GM12878 (cell line): ENCODE results near the gene C6orf89.

Experiments used
- BHLHE40 ChIP-seq, 2 experiments: fragments of 450-650 bp in 1 of 2; IDR thresholded peaks; 2 replicates each; pipeline ENCODE4 v1.6.1; 2011 to 2017; ENCODE audit warnings: low read depth in 2 of 2, borderline replicate concordance in 1 of 2, improper control_type of control experiment in 1 of 2, low read length in 1 of 2, mild to moderate bottlenecking in 1 of 2
- CHD4 ChIP-seq: fragments of 200-600 bp; sonication (generic); IDR thresholded peaks from 2 replicates; pipeline ENCODE4 v1.6.1; 2016; ENCODE audit warnings: mild to moderate bottlenecking
- EZH2 ChIP-seq: IDR thresholded peaks from 2 replicates; pipeline ENCODE4 v1.6.1; 2012; ENCODE audit warnings: low read depth, mild to moderate bottlenecking, control low read depth, inconsistent platforms, low read length, borderline replicate concordance; ENCODE audit not compliant: control insufficient read depth
- KDM1A ChIP-seq: fragments of 200-600 bp; sonication (generic); IDR thresholded peaks from 2 replicates; pipeline ENCODE4 v1.6.1; 2016; ENCODE audit warnings: borderline replicate concordance
- PML ChIP-seq: IDR thresholded peaks from 2 replicates; pipeline ENCODE4 v1.6.1; 2012; ENCODE audit warnings: low read length, inconsistent platforms
- POLR2A ChIP-seq: IDR thresholded peaks from 2 replicates; pipeline ENCODE4 v1.6.1; 2011; ENCODE audit warnings: low read depth, mild to moderate bottlenecking, low read length
- TCF3 ChIP-seq: IDR thresholded peaks from 2 replicates; pipeline ENCODE4 v1.6.1; 2012; ENCODE audit warnings: low read depth, mild to moderate bottlenecking, low read length, borderline replicate concordance; ENCODE audit not compliant: insufficient read depth
- YBX1 ChIP-seq: fragments of 450-650 bp; IDR thresholded peaks from 2 replicates; pipeline ENCODE4 v1.6.1; 2016; ENCODE audit warnings: antibody characterized with exemption
- ZNF384 ChIP-seq: IDR thresholded peaks from 2 replicates; pipeline ENCODE4 v1.6.1; 2012; ENCODE audit warnings: low read depth, mild to moderate bottlenecking, low read length, improper control_type of control experiment, borderline replicate concordance
- TF ChIP-seq, protein P1 (sequence below), 3 experiments: IDR thresholded peaks in 2 of 3; conservative IDR thresholded peaks in 1 of 3; 2 replicates each; pipeline ENCODE4 v1.5.1; 2011; ENCODE audit warnings: low read depth in 3 of 3, low read length in 3 of 3, mild to moderate bottlenecking in 3 of 3, control low read depth in 2 of 3, moderate library complexity in 2 of 3, inconsistent platforms in 1 of 3, mixed read lengths in 1 of 3; ENCODE audit not compliant: control insufficient read depth in 2 of 3, insufficient read depth in 1 of 3; ENCODE audit errors: extremely low read depth in 1 of 3
- TF ChIP-seq, protein P2 (sequence below): IDR thresholded peaks from 2 replicates; pipeline ENCODE4 v1.6.1; 2012; ENCODE audit warnings: low read depth, low read length, improper control_type of control experiment

- TF ChIP-seq, protein P1, sequence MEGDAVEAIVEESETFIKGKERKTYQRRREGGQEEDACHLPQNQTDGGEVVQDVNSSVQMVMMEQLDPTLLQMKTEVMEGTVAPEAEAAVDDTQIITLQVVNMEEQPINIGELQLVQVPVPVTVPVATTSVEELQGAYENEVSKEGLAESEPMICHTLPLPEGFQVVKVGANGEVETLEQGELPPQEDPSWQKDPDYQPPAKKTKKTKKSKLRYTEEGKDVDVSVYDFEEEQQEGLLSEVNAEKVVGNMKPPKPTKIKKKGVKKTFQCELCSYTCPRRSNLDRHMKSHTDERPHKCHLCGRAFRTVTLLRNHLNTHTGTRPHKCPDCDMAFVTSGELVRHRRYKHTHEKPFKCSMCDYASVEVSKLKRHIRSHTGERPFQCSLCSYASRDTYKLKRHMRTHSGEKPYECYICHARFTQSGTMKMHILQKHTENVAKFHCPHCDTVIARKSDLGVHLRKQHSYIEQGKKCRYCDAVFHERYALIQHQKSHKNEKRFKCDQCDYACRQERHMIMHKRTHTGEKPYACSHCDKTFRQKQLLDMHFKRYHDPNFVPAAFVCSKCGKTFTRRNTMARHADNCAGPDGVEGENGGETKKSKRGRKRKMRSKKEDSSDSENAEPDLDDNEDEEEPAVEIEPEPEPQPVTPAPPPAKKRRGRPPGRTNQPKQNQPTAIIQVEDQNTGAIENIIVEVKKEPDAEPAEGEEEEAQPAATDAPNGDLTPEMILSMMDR (IDR thresholded peaks at IDR 0.05 in 2 of 3, conservative IDR thresholded peaks at IDR 0.05 in 1 of 3; ENCODE audit: control insufficient read depth in 2 of 3, extremely low read depth in 1 of 3, insufficient read depth in 1 of 3, low read depth in 3 of 3, low read length in 3 of 3) = no peak
- TF ChIP-seq KDM1A = no peak
- TF ChIP-seq, protein P2, sequence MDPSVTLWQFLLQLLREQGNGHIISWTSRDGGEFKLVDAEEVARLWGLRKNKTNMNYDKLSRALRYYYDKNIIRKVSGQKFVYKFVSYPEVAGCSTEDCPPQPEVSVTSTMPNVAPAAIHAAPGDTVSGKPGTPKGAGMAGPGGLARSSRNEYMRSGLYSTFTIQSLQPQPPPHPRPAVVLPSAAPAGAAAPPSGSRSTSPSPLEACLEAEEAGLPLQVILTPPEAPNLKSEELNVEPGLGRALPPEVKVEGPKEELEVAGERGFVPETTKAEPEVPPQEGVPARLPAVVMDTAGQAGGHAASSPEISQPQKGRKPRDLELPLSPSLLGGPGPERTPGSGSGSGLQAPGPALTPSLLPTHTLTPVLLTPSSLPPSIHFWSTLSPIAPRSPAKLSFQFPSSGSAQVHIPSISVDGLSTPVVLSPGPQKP = no peak
- TF ChIP-seq YBX1 = no peak
- TF ChIP-seq CHD4 = no peak
- TF ChIP-seq TCF3 = no peak
- no peak for TF ChIP-seq POLR2A
- no peak for TF ChIP-seq ZNF384
- no peak for TF ChIP-seq BHLHE40 (IDR thresholded peaks at IDR 0.05; ENCODE audit: borderline replicate concordance in 1 of 2, low read depth in 2 of 2, low read length in 1 of 2)
- no peak for TF ChIP-seq PML
- no peak for TF ChIP-seq EZH2
Measured at GRCh38 chr6:36936824-36937223, 51.1 kb downstream of the C6orf89 start.
